ENCODE results near the gene LCA5L.
"Not testable (repeated sequence)": the region's sequence is repeated elsewhere in the genome, so short reads cannot be mapped to it uniquely, and the experiment has no call there.

Gene LCA5L

GRCh38 chr21:39397646-39398385 lies 47.8 kb downstream of the LCA5L start:
- Histone ChIP-seq H3K36me3 (ENCODE audit: control insufficient read depth, insufficient read depth, low read length) (peaks cover 8% of the 10 kb centered on the region), H3K27me3 (ENCODE audit: control insufficient read depth, insufficient read depth, low read length) (no peaks in the 10 kb centered on the region), H3K9ac (ENCODE audit: low read length) (no peak overlapping the region), H3K4me3 (ENCODE audit: low read length) (no peak overlapping the region), H3K27ac (ENCODE audit: low read depth, low read length) (no peak overlapping the region), H3K4me1 (ENCODE audit: control insufficient read depth, insufficient read depth, low read length) (no peaks in the 10 kb centered on the region)

DNA sequence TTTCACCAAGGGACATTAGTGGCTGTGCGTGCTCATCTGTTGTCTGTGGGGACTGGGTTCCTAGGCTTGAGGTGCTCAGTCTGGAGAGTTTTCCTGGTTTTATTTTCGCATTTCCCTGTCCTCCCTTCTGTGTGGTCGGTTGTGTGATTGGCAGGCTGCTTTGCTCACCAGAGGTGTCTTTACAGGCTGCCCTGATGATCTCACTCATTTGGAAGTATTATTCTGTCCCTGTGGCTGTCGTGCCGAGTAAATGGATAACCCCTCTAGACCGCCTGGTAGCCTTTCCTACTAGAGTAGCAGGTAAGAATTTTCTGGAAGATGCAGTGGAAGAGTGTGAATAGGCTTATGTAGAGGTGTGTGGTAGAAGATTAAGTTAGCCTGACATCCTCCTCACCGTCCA lies 52.6 kb downstream of the LCA5L start:
- H3K4me1 ChIP-seq (ENCODE audit: control insufficient read depth, insufficient read depth, low read length) = peaks cover 4% of the 10 kb centered on the region
- no peak overlapping the region for H3K9ac ChIP-seq (ENCODE audit: low read length)
- no peaks in the 10 kb centered on the region for H3K27me3 ChIP-seq (ENCODE audit: control insufficient read depth, insufficient read depth, low read length)
- H3K36me3 ChIP-seq (ENCODE audit: control insufficient read depth, insufficient read depth, low read length) = peaks cover 21% of the 10 kb centered on the region
- H3K27ac ChIP-seq (ENCODE audit: low read depth, low read length) = no peak overlapping the region
- no peak overlapping the region for H3K4me3 ChIP-seq (ENCODE audit: low read length)

- Histone ChIP-seq H3K4me3 (ENCODE audit: low read length) (no peak overlapping the region), H3K4me1 (ENCODE audit: control insufficient read depth, insufficient read depth, low read length) (peaks cover 11% of the 10 kb centered on the region), H3K36me3 (ENCODE audit: control insufficient read depth, insufficient read depth, low read length) (peaks cover 19% of the 10 kb centered on the region), H3K27ac (ENCODE audit: low read depth, low read length) (no peak overlapping the region), H3K27me3 (ENCODE audit: control insufficient read depth, insufficient read depth, low read length) (no peaks in the 10 kb centered on the region), H3K9ac (ENCODE audit: low read length) (no peak overlapping the region)
Observed at GRCh38 chr21:39390212-39390765, 55.3 kb downstream of the LCA5L start.

DNA sequence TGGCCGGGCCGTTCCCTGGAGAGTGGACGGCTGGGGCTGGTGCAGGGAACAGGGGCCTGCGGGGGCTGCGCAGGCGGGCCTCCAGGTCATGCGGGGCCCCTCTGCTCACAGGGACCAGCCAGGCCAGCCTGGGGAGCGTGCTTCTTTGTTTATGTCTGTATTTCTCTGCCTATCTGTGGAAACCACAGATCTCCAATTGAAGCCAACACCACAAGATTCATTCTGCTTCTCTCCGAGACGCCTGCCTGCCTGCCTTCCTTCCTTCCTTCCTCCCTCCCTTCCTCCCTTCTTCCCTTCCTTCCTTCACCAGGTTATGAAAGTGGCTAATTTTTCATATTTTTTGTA lies 56.8 kb downstream of the LCA5L start:
- H3K27ac ChIP-seq (ENCODE audit: low read depth, low read length) = no peak overlapping the region
- no peaks in the 10 kb centered on the region for H3K27me3 ChIP-seq (ENCODE audit: control insufficient read depth, insufficient read depth, low read length)
- H3K9ac ChIP-seq (ENCODE audit: low read length) = no peak overlapping the region
- peaks cover 11% of the 10 kb centered on the region for H3K4me1 ChIP-seq (ENCODE audit: control insufficient read depth, insufficient read depth, low read length)
- H3K4me3 ChIP-seq (ENCODE audit: low read length) = peak overlapping the region; percentile 63
- peaks cover 19% of the 10 kb centered on the region for H3K36me3 ChIP-seq (ENCODE audit: control insufficient read depth, insufficient read depth, low read length)

DNA sequence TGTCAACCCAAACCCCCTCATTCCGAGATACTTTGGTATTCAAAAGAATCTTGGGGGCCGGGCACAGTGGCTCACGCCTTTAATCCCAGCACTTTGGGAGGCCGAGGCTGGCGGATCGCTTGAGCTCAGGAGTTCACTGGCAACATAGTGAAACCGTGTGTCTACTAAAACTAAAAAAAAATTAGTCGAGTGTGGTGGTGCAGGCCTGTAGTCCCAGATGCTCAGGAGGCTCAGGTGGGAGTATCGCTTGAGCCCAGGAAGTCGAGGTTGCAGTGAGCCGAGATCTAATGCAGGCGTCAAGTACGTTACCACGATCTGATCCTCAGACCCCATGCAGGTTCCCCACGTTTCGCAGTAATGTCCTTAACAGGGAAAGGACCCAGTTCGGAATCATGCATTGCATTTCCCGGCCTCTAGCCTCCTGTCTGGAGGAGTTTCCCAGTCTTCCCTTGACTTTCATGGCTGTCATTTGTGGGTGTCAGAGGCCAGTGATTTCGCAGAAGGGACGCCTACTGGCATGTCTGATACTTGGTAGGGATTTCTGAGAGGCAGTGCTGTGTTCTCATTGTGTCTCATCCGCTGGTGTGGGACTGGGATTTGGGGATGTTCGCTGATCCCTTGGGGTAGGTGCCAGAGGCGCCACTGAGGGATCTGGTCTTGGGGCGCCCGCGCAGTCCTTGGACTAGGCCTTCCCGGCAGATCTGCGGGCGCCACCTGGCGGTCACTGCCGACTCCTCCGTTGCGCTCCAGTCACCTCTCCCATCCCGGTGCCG lies 57.4 kb downstream of the LCA5L start:
- Histone ChIP-seq H3K36me3 (ENCODE audit: control insufficient read depth, insufficient read depth, low read length) (peaks cover 17% of the 10 kb centered on the region), H3K27ac (ENCODE audit: low read depth, low read length) (peak overlapping the region; percentile 69), H3K4me3 (ENCODE audit: low read length) (peak overlapping the region; percentile 63), H3K4me1 (ENCODE audit: control insufficient read depth, insufficient read depth, low read length) (peaks cover 11% of the 10 kb centered on the region), H3K9ac (ENCODE audit: low read length) (no peak overlapping the region), H3K27me3 (ENCODE audit: control insufficient read depth, insufficient read depth, low read length) (no peaks in the 10 kb centered on the region)

DNA sequence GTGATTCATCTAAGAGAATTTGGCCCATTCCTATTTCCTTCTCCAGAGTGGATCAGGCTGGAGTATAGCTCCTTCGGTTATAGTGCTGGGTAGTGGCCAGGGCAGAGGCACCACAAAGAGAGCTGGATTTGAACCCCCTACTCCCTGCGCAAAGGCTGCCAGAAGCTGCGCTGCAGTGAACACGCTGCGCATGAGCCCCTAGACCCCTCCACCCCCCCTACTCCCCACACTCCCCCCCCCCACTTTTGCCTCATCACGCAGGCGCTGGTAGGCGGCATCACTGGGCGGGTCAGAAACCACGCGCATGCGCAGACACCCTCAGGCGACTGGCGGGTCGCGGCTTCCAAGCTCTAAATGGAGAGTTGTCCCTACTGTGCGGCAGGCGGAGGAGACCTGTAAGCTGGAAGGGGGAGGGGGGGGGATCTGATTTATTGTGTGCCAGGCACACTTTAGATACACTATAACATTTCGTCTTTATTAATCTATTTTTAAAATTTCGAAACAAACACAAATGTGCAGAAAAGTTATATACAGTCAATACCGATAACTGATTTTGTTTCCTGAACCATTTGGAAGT lies 58.0 kb downstream of the LCA5L start:
- H3K27ac ChIP-seq (ENCODE audit: low read depth, low read length) = peak overlapping the region; percentile 69
- peak overlapping the region; percentile 63 for H3K4me3 ChIP-seq (ENCODE audit: low read length)
- peaks cover 10% of the 10 kb centered on the region for H3K36me3 ChIP-seq (ENCODE audit: control insufficient read depth, insufficient read depth, low read length)
- H3K9ac ChIP-seq (ENCODE audit: low read length) = no peak overlapping the region
- H3K27me3 ChIP-seq (ENCODE audit: control insufficient read depth, insufficient read depth, low read length) = no peaks in the 10 kb centered on the region
- peaks cover 11% of the 10 kb centered on the region for H3K4me1 ChIP-seq (ENCODE audit: control insufficient read depth, insufficient read depth, low read length)

GRCh38 chr21:39386899-39387298 lies 58.7 kb downstream of the LCA5L start:
- Histone ChIP-seq H3K4me3 (ENCODE audit: low read length) (no peak overlapping the region), H3K9ac (ENCODE audit: low read length) (no peak overlapping the region), H3K27ac (ENCODE audit: low read depth, low read length) (peak overlapping the region; percentile 69), H3K27me3 (ENCODE audit: control insufficient read depth, insufficient read depth, low read length) (no peaks in the 10 kb centered on the region), H3K36me3 (ENCODE audit: control insufficient read depth, insufficient read depth, low read length) (peaks cover 4% of the 10 kb centered on the region), H3K4me1 (ENCODE audit: control insufficient read depth, insufficient read depth, low read length) (peaks cover 11% of the 10 kb centered on the region)

DNA sequence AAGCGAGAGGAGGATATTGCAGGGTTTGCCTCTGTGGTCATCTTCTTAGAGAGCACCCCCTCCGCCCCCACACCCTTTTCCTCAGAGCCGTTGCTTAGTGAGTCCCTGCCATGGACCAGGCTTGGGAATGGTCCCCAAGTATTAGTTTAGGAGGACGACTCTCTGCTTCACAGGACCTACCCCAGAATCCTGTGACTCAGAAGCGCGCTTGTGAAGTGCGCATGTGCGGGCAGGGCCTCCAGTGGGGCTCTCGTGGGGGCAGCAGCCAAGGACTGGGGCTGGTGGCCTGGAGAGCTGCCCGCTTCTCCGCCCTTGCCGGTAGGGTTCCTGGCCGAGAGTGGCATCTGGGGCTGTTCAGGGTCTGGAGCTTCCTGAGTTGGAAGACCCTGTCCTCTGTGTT lies 59.4 kb downstream of the LCA5L start:
- H3K4me3 ChIP-seq (ENCODE audit: low read length) = peak overlapping the region; percentile 57
- no peaks in the 10 kb centered on the region for H3K27me3 ChIP-seq (ENCODE audit: control insufficient read depth, insufficient read depth, low read length)
- no peaks in the 10 kb centered on the region for H3K36me3 ChIP-seq (ENCODE audit: control insufficient read depth, insufficient read depth, low read length)
- H3K4me1 ChIP-seq (ENCODE audit: control insufficient read depth, insufficient read depth, low read length) = peaks cover 12% of the 10 kb centered on the region
- peak overlapping the region; percentile 32 for H3K9ac ChIP-seq (ENCODE audit: low read length)
- H3K27ac ChIP-seq (ENCODE audit: low read depth, low read length) = peak overlapping the region; percentile 79

GRCh38 chr21:39385299-39386145 lies 60.1 kb downstream of the LCA5L start:
- H3K9ac ChIP-seq (ENCODE audit: low read length) = no peak overlapping the region
- H3K4me3 ChIP-seq (ENCODE audit: low read length) = peak overlapping the region; percentile 57
- no peaks in the 10 kb centered on the region for H3K27me3 ChIP-seq (ENCODE audit: control insufficient read depth, insufficient read depth, low read length)
- H3K27ac ChIP-seq (ENCODE audit: low read depth, low read length) = peak overlapping the region; percentile 79
- H3K36me3 ChIP-seq (ENCODE audit: control insufficient read depth, insufficient read depth, low read length) = no peaks in the 10 kb centered on the region
- H3K4me1 ChIP-seq (ENCODE audit: control insufficient read depth, insufficient read depth, low read length) = peaks cover 15% of the 10 kb centered on the region

DNA sequence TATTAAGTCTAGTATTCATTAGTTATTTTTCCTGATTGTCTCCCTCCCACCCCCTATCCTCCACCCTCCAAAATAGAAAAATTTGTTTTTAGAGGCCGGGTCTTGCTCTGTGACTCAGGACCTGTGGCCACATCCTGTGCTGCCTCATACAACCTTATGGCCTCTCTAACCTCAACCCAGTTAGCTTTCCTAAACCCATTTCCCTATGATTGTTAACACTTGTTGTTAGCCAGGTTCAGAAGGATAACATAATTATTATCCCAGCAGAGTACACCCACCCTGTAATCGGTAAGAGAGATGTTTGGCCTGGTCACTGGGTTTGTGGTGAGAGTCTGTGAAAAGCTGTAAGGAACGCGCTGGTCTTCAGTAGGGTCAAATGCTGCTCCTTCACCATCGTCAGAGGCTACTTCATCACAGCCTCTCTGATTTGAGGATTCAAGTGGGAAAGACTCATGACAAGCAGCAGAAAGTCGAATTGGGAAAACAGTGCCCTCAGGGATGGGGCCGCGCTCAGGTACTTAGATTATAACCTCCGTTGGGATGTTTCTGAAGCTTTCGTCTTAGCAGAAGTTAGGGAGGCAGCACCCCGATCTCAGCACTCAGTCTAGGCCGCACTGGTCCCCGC lies 60.8 kb downstream of the LCA5L start:
- Histone ChIP-seq H3K4me3 (ENCODE audit: low read length) (no peak overlapping the region), H3K27me3 (ENCODE audit: control insufficient read depth, insufficient read depth, low read length) (no peaks in the 10 kb centered on the region), H3K36me3 (ENCODE audit: control insufficient read depth, insufficient read depth, low read length) (no peaks in the 10 kb centered on the region), H3K4me1 (ENCODE audit: control insufficient read depth, insufficient read depth, low read length) (peaks cover 16% of the 10 kb centered on the region), H3K27ac (ENCODE audit: low read depth, low read length) (no peak overlapping the region), H3K9ac (ENCODE audit: low read length) (no peak overlapping the region)

GRCh38 chr21:39382096-39382495 lies 63.5 kb downstream of the LCA5L start:
- H3K27me3 ChIP-seq (ENCODE audit: control insufficient read depth, insufficient read depth, low read length); H3K36me3 ChIP-seq (ENCODE audit: control insufficient read depth, insufficient read depth, low read length); H3K4me3 ChIP-seq (ENCODE audit: low read length); H3K27ac ChIP-seq (ENCODE audit: low read depth, low read length); H3K9ac ChIP-seq (ENCODE audit: low read length): not testable (repeated sequence)
- peaks cover 12% of the 10 kb centered on the region for H3K4me1 ChIP-seq (ENCODE audit: control insufficient read depth, insufficient read depth, low read length)
